GM12878 (cell line): ENCODE results near the gene IL1R2. TPM values are rescaled to one million over a fixed set of nuclear protein-coding genes. Genes with fewer than 3 reads are reported as not detected.

ENCODE experiments used
- ATAC-seq: fragments of 200-7000 bp; cut with Tn5 transposase; 3 replicates; pipeline ENCODE4 v1.9.1; 2020; ENCODE audit warnings: mild to moderate bottlenecking, moderate library complexity
- BruUV-seq: library from RNA; stranded (reverse); fragments of 400-500 nt; replicated peaks from 2 replicates; lab custom pipeline; 2021; lab: Mats Ljungman, UMichigan
- CTCF ChIA-PET: fragments of 300-600 bp; sonication (Branson Sonifier 250); formaldehyde crosslinking; extraction: SDS; loops from one replicate; lab custom pipeline; 2021; ENCODE audit warnings: inconsistent platforms; lab: Yijun Ruan, JAX
- POLR2A ChIA-PET: fragments of 350-600 bp; formaldehyde crosslinking; extraction: SDS; loops from one replicate; lab custom pipeline; 2021; ENCODE audit warnings: inconsistent platforms; lab: Charles Lee
- RAD21 ChIA-PET: fragments of 300-600 bp; sonication (Branson Sonifier 250); formaldehyde crosslinking; loops from one replicate; lab custom pipeline; 2023; ENCODE audit warnings: antibody characterized with exemption; ENCODE audit not compliant: unreplicated experiment; lab: Charles Lee
- SMC1A ChIA-PET: fragments of 300-600 bp; sonication (Branson Sonifier 250); formaldehyde crosslinking; loops from one replicate; lab custom pipeline; 2023; ENCODE audit not compliant: unreplicated experiment, uncharacterized antibody; lab: Charles Lee
- DNase-seq: peaks from one replicate; pipeline ENCODE4 v3.0.0-alpha.2; 2011; ENCODE audit warnings: low read depth, low spot score
- FAIRE-seq: peaks from 3 replicates; lab custom pipeline; 2011; peaks lifted over from hg19 to GRCh38; lab: Jason Lieb, UNC
- H2AFZ ChIP-seq: 2 replicates; pipeline ENCODE4 v1.6.0; 2011; ENCODE audit warnings: low read depth, low read length, control low read depth; ENCODE audit not compliant: control insufficient read depth
- H3K27ac ChIP-seq: 2 replicates; pipeline ENCODE4 v1.5.1; 2011; ENCODE audit warnings: control low read depth; ENCODE audit not compliant: control insufficient read depth, insufficient read depth
- H3K27me3 ChIP-seq, 2 experiments: replicated peaks in 1 of 2; 2 replicates each; pipeline versions ENCODE4 v1.6.0 to v1.6.1; 2011; ENCODE audit warnings: low read length in 1 of 2; ENCODE audit not compliant: control insufficient read depth in 2 of 2, insufficient read depth in 2 of 2
- H3K36me3 ChIP-seq, 2 experiments: 2 replicates each; pipeline ENCODE4 v1.5.1; 2011; ENCODE audit warnings: low read length in 1 of 2; ENCODE audit not compliant: control insufficient read depth in 2 of 2, insufficient read depth in 2 of 2
- H3K4me1 ChIP-seq: 2 replicates; pipeline ENCODE4 v1.6.1; 2011; ENCODE audit warnings: mild to moderate bottlenecking, low read length, moderate library complexity, mixed read lengths; ENCODE audit not compliant: control insufficient read depth, insufficient read depth
- H3K4me2 ChIP-seq: 2 replicates; pipeline ENCODE4 v1.6.0; 2011; ENCODE audit warnings: control low read depth; ENCODE audit not compliant: control insufficient read depth, insufficient read depth
- H3K4me3 ChIP-seq: fragments of 200-600 bp; sonication (generic); 2 replicates; pipeline ENCODE4 v1.5.1; 2016
- H3K79me2 ChIP-seq: 2 replicates; pipeline ENCODE4 v1.6.0; 2011; ENCODE audit warnings: low read length; ENCODE audit not compliant: control insufficient read depth, insufficient read depth
- H3K9ac ChIP-seq: 2 replicates; pipeline ENCODE4 v1.8.0; 2011; ENCODE audit warnings: low read length, control low read depth, mixed read lengths; ENCODE audit not compliant: control insufficient read depth, insufficient read depth
- H3K9me3 ChIP-seq: replicated peaks from 3 replicates; pipeline ENCODE4 v1.5.1; 2011; ENCODE audit warnings: mild to moderate bottlenecking, low read length; ENCODE audit not compliant: control insufficient read depth, insufficient read depth
- H4K20me1 ChIP-seq: 2 replicates; pipeline ENCODE4 v1.6.0; 2011; ENCODE audit not compliant: control insufficient read depth, insufficient read depth
- BCL11A ChIP-seq: IDR thresholded peaks from 2 replicates; pipeline ENCODE4 v1.6.1; 2011; ENCODE audit warnings: low read depth, low read length
- CEBPZ ChIP-seq: fragments of 150-350 bp; IDR thresholded peaks from 2 replicates; pipeline ENCODE4 v1.6.1; 2016; ENCODE audit warnings: low read depth, low read length
- CHD4 ChIP-seq: fragments of 200-600 bp; sonication (generic); IDR thresholded peaks from 2 replicates; pipeline ENCODE4 v1.6.1; 2016; ENCODE audit warnings: mild to moderate bottlenecking
- DPF2 ChIP-seq: fragments of 450-650 bp; IDR thresholded peaks from 2 replicates; pipeline ENCODE4 v1.6.1; 2017; ENCODE audit warnings: mild to moderate bottlenecking
- FOXM1 ChIP-seq: IDR thresholded peaks from 2 replicates; pipeline ENCODE4 v1.6.1; 2012; ENCODE audit warnings: low read depth, mild to moderate bottlenecking, inconsistent platforms, low read length, moderate library complexity
- GABPA ChIP-seq: IDR thresholded peaks from 2 replicates; pipeline ENCODE4 v1.6.1; 2014; ENCODE audit warnings: antibody characterized with exemption, low read depth, mild to moderate bottlenecking, inconsistent platforms
- MTA3 ChIP-seq: IDR thresholded peaks from 2 replicates; pipeline ENCODE4 v1.6.1; 2012; ENCODE audit warnings: low read length, inconsistent platforms, borderline replicate concordance
- NR2F1 ChIP-seq: fragments of 450-650 bp; conservative IDR thresholded peaks from 2 replicates; pipeline ENCODE4 v1.6.1; 2017; ENCODE audit warnings: mild to moderate bottlenecking
- PAX8 ChIP-seq: fragments of 450-650 bp; IDR thresholded peaks from 2 replicates; pipeline ENCODE4 v1.6.1; 2017; ENCODE audit warnings: mild to moderate bottlenecking, moderate library complexity
- PML ChIP-seq: IDR thresholded peaks from 2 replicates; pipeline ENCODE4 v1.6.1; 2012; ENCODE audit warnings: low read length, inconsistent platforms
- RELB ChIP-seq: fragments of 450-650 bp; IDR thresholded peaks from 2 replicates; pipeline ENCODE4 v1.6.1; 2017; ENCODE audit warnings: low read depth, mild to moderate bottlenecking, moderate library complexity
- TAF1 ChIP-seq: IDR thresholded peaks from 2 replicates; pipeline ENCODE4 v1.6.1; 2011; ENCODE audit warnings: mild to moderate bottlenecking, low read depth, low read length, borderline replicate concordance
- TCF12 ChIP-seq: IDR thresholded peaks from 2 replicates; pipeline ENCODE4 v1.6.1; 2011; ENCODE audit warnings: low read depth, mild to moderate bottlenecking, low read length
- TCF7 ChIP-seq: IDR thresholded peaks from 2 replicates; pipeline ENCODE4 v1.6.1; 2014; ENCODE audit warnings: antibody characterized with exemption, borderline replicate concordance
- ZNF217 ChIP-seq: fragments of 450-650 bp; IDR thresholded peaks from 2 replicates; pipeline ENCODE4 v1.6.1; 2017; ENCODE audit warnings: antibody characterized with exemption, mild to moderate bottlenecking
- WGBS: methylation state at CpG from one replicate; pipeline ENCODE4 v1.1.6; 2016; ENCODE audit warnings: low lambda C conversion rate; ENCODE audit not compliant: insufficient replicate concordance, insufficient coverage; ENCODE audit errors: missing lambda C conversion rate; 5-methylcytosine and 5-hydroxymethylcytosine counted together
- in situ Hi-C: fragments of 300-500 bp; cut with MboI; formaldehyde crosslinking; loops from 9 replicates; pipeline ENCODE4 v1.14.3; 2018; ENCODE audit warnings: mixed read lengths
- intact Hi-C: fragments of 100-400 bp; cut with micrococcal nuclease; formaldehyde crosslinking; loops from one replicate; pipeline ENCODE4 v1.14.2; 2022; ENCODE audit not compliant: unreplicated experiment
- polyA plus RNA-seq, 11 experiments: library from polyadenylated mRNA; depleted of rRNA in 4 of 11; unstranded in 6 of 11; stranded (reverse) in 5 of 11; fragments of >200 nt; fragmentation: Nextera tagmentation in 4 of 11; fragmentation: Illumina TruSeq in 1 of 11; extraction: Ambion mirVana in 4 of 11; extraction: Trizol in 1 of 11; gene quantifications; 1 replicate in 1 of 11; 2 replicates in 10 of 11; pipeline versions ENCODE4 v1.2.1 to v1.2.3, GENCODE V29; 2011 to 2016; ENCODE audit warnings: inconsistent platforms in 2 of 11, missing spikeins in 2 of 11, low read depth in 1 of 11
- total RNA-seq, 4 experiments: library from RNA; depleted of rRNA in 3 of 4; stranded (reverse); fragments of >200 nt in 3 of 4; fragmentation: Illumina TruSeq in 1 of 4; extraction: Trizol in 1 of 4; gene quantifications; 2 replicates each; pipeline versions ENCODE4 v1.2.1 to v1.2.3, GENCODE V29; 2013 to 2021
- TF ChIP-seq, protein P1 (sequence below): IDR thresholded peaks from 2 replicates; pipeline ENCODE4 v1.6.1; 2012; ENCODE audit warnings: improper control_type of control experiment, low read depth, low read length; ENCODE audit not compliant: insufficient replicate concordance

The IL1R2 gene
- total and polyA plus RNA-seq, 10 of the 15 experiments (the other 5 are each of a cell fraction or from before 2014, with no cell fraction given) = 0.44 to 6.4 (median 0.62) TPM

- POLR2A ChIA-PET = interaction anchor here (1.2 kb wide), 1 partner anchor 58 kb away, joined by 3 read pairs; no protein-coding TSS in a partner anchor
- in situ Hi-C loops = no loop called here
- no peak for FAIRE-seq
- no peak for TF ChIP-seq CHD4
- TF ChIP-seq TCF12 = no peak
- TF ChIP-seq RELB = no peak
- TF ChIP-seq TCF7 = no peak
- no peak for TF ChIP-seq MTA3
- no peak for TF ChIP-seq GABPA
- no peak for TF ChIP-seq ZNF217
- TF ChIP-seq TAF1 = no peak
- no peak for TF ChIP-seq PAX8
- TF ChIP-seq PML = no peak
- no peak for TF ChIP-seq DPF2
- TF ChIP-seq FOXM1 = no peak
- TF ChIP-seq NR2F1 = no peak
- TF ChIP-seq, protein P1, sequence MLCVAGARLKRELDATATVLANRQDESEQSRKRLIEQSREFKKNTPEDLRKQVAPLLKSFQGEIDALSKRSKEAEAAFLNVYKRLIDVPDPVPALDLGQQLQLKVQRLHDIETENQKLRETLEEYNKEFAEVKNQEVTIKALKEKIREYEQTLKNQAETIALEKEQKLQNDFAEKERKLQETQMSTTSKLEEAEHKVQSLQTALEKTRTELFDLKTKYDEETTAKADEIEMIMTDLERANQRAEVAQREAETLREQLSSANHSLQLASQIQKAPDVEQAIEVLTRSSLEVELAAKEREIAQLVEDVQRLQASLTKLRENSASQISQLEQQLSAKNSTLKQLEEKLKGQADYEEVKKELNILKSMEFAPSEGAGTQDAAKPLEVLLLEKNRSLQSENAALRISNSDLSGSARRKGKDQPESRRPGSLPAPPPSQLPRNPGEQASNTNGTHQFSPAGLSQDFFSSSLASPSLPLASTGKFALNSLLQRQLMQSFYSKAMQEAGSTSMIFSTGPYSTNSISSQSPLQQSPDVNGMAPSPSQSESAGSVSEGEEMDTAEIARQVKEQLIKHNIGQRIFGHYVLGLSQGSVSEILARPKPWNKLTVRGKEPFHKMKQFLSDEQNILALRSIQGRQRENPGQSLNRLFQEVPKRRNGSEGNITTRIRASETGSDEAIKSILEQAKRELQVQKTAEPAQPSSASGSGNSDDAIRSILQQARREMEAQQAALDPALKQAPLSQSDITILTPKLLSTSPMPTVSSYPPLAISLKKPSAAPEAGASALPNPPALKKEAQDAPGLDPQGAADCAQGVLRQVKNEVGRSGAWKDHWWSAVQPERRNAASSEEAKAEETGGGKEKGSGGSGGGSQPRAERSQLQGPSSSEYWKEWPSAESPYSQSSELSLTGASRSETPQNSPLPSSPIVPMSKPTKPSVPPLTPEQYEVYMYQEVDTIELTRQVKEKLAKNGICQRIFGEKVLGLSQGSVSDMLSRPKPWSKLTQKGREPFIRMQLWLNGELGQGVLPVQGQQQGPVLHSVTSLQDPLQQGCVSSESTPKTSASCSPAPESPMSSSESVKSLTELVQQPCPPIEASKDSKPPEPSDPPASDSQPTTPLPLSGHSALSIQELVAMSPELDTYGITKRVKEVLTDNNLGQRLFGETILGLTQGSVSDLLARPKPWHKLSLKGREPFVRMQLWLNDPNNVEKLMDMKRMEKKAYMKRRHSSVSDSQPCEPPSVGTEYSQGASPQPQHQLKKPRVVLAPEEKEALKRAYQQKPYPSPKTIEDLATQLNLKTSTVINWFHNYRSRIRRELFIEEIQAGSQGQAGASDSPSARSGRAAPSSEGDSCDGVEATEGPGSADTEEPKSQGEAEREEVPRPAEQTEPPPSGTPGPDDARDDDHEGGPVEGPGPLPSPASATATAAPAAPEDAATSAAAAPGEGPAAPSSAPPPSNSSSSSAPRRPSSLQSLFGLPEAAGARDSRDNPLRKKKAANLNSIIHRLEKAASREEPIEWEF = no peak
- no peak for TF ChIP-seq BCL11A
- no peak for TF ChIP-seq CEBPZ
Measured at GRCh38 chr2:102030502-102030854, 38.7 kb downstream of the IL1R2 start.

More at GRCh38 chr2:102030502-102030854, 38.7 kb downstream of the IL1R2 start:
- H2AFZ ChIP-seq = no peak overlapping the region
- no peaks in the 10 kb centered on the region; the same call in 2 of the 3 replicates for H3K9me3 ChIP-seq
- ChIA-PET SMC1A (interaction anchor here (0.9 to 7.4 kb wide), 8 partner anchors 16 to 405 kb away, joined by 3 to 157 read pairs (median 3); no protein-coding TSS in a partner anchor), CTCF (interaction anchor here (1.0 to 15.7 kb wide), 4 partner anchors 25 to 208 kb away, joined by 3 to 370 read pairs (median 4); no protein-coding TSS in a partner anchor), RAD21 (interaction anchor here (1.4 kb wide), 1 partner anchor 210 kb away, joined by 4 read pairs; no protein-coding TSS in a partner anchor)
- H3K36me3 ChIP-seq = no peaks in the 10 kb centered on the region
- no peak overlapping the region for H3K4me3 ChIP-seq
- no peaks in the 10 kb centered on the region for H4K20me1 ChIP-seq
- H3K4me1 ChIP-seq = peaks cover 5% of the 10 kb centered on the region
- intact Hi-C loops = no loop called here
- BruUV-seq = no TSS peak
- ATAC-seq (no peak), DNase-seq (no peak)
- 3% methylated on average over 1 of the region's 1 CpG for WGBS
- no peaks in the 10 kb centered on the region for H3K79me2 ChIP-seq
- H3K4me2 ChIP-seq = no peak overlapping the region
- H3K9ac ChIP-seq = no peak overlapping the region
- H3K27ac ChIP-seq = no peak overlapping the region
- no peaks in the 10 kb centered on the region for H3K27me3 ChIP-seq
